Fibroblast of mammary gland (primary cell): ENCODE measurements around the gene ELMO1.

Experiments used
- DNase-seq: peaks from one replicate; pipeline ENCODE4 v3.0.0-alpha.2; 2010; ENCODE audit warnings: low read depth
- H3K4me3 ChIP-seq: 2 replicates; pipeline ENCODE4 v1.5.1; 2011; ENCODE audit warnings: low read depth, mild to moderate bottlenecking, low read length, moderate library complexity; ENCODE audit not compliant: control insufficient read depth
- CTCF ChIP-seq: conservative IDR thresholded peaks from 2 replicates; pipeline ENCODE4 v1.5.1; 2011; ENCODE audit warnings: low read depth, low read length, inconsistent platforms; ENCODE audit not compliant: control insufficient read depth, insufficient read depth

The ELMO1 gene

GRCh38 chr7:37000511-37000910 is 448.2 kb downstream of the ELMO1 start:
- H3K4me3 ChIP-seq, result no peak overlapping the region
- DNase-seq, result no peak
- no peak for TF ChIP-seq CTCF

- no peak overlapping the region for H3K4me3 ChIP-seq
- no peak for TF ChIP-seq CTCF
These were observed 448.8 kb downstream of the ELMO1 start for GRCh38 chr7:36999626-37000485.

GRCh38 chr7:36995776-36996175 is 452.9 kb downstream of the ELMO1 start:
- H3K4me3 ChIP-seq, result no peak overlapping the region
- no peak for DNase-seq
- TF ChIP-seq CTCF, result no peak

More at GRCh38 chr7:36999626-37000485, 448.8 kb downstream of the ELMO1 start:
- DNase-seq, result peak; percentile 38

GRCh38 chr7:36994456-36995112 is 454.1 kb downstream of the ELMO1 start:
- no peak overlapping the region for H3K4me3 ChIP-seq
- no peak for TF ChIP-seq CTCF
- peak; percentile 14 for DNase-seq

- peak; percentile 46 for DNase-seq
- TF ChIP-seq CTCF, result peak; percentile 90
- no peak overlapping the region for H3K4me3 ChIP-seq
These were observed 461.5 kb downstream of the ELMO1 start for GRCh38 chr7:36986948-36987724.

- no peak for TF ChIP-seq CTCF
- no peak for DNase-seq
- H3K4me3 ChIP-seq, result no peak overlapping the region
These were observed 462.1 kb downstream of the ELMO1 start for GRCh38 chr7:36986511-36986933.
